ENCODE results near the gene RINT1. TPM values are rescaled to one million over a fixed set of nuclear protein-coding genes. Genes with fewer than 3 reads are reported as not detected.

RINT1 gene
- polyA plus RNA-seq, 1 donor, result 29.4 TPM

GRCh38 chr7:105530126-105530525 is 1.9 kb upstream of the RINT1 start:
- no peak for DNase-seq

GRCh38 chr7:105530546-105530945 is 1.5 kb upstream of the RINT1 start:
- no peak for DNase-seq

- no peak for DNase-seq
Measured at GRCh38 chr7:105532709-105533460, 884 bp downstream of the RINT1 start.

GRCh38 chr7:105538339-105538738 is 6.3 kb downstream of the RINT1 start:
- DNase-seq, result no peak

- no peak for DNase-seq
Measured at GRCh38 chr7:105559926-105560325, 27.9 kb downstream of the RINT1 start.

- no peak for DNase-seq
Measured at GRCh38 chr7:105565190-105565589, 33.2 kb downstream of the RINT1 start.

- no peak for DNase-seq
Measured at GRCh38 chr7:105567024-105567423, 35.0 kb downstream of the RINT1 start.

GRCh38 chr7:105567821-105568220 is 35.8 kb downstream of the RINT1 start:
- DNase-seq, result no peak

GRCh38 chr7:105571891-105572290 is 39.9 kb downstream of the RINT1 start:
- DNase-seq, result no peak

- no peak for DNase-seq
Measured at GRCh38 chr7:105577251-105577650, 45.2 kb downstream of the RINT1 start.

- DNase-seq, result no peak
Measured at GRCh38 chr7:105578496-105578895, 46.5 kb downstream of the RINT1 start.

- DNase-seq, result no peak
Measured at GRCh38 chr7:105580022-105580740, 48.2 kb downstream of the RINT1 start.

- peak; percentile 77 for DNase-seq
Measured at GRCh38 chr7:105581066-105581811, 49.2 kb downstream of the RINT1 start, which contains the start of gene EFCAB10. TSS of gene EFCAB10 (minus strand) at chr7:105581493. CDS start at chr7:105581463, 30 bp downstream.

- DNase-seq, result no peak
Measured at GRCh38 chr7:105583061-105583460, 51.1 kb downstream of the RINT1 start.

- no peak for DNase-seq
Measured at GRCh38 chr7:105584165-105584564, 52.2 kb downstream of the RINT1 start.

- no peak for DNase-seq
Measured at GRCh38 chr7:105585850-105586500, 54.0 kb downstream of the RINT1 start.

GRCh38 chr7:105587909-105588635 is 56.1 kb downstream of the RINT1 start:
- DNase-seq, result no peak

GRCh38 chr7:105589356-105590077 is 57.5 kb downstream of the RINT1 start:
- DNase-seq, result peak; percentile 59

- DNase-seq, result no peak
Measured at GRCh38 chr7:105590793-105591192, 58.8 kb downstream of the RINT1 start.

- DNase-seq, result no peak
Measured at GRCh38 chr7:105591522-105591921, 59.5 kb downstream of the RINT1 start.

- DNase-seq, result no peak
Measured at GRCh38 chr7:105594034-105594433, 62.0 kb downstream of the RINT1 start.
